ENCODE results near the gene PCDHA3. TPM values are rescaled to one million over a fixed set of nuclear protein-coding genes. Genes with fewer than 3 reads are reported as not detected.
"Not testable (repeated sequence)": the region's sequence is repeated elsewhere in the genome, so short reads cannot be mapped to it uniquely, and the experiment has no call there.

The PCDHA3 gene
- total and polyA plus RNA-seq, 2 donors = under 0.01 to 0.07 TPM

GRCh38 chr5:140791089-140791488 lies 9.8 kb upstream of the PCDHA3 start:
- H3K27me3 ChIP-seq (ENCODE audit: control insufficient read depth in 2 of 2, insufficient read depth in 1 of 2, low read length in 1 of 2) = peaks cover 0 to 18% of the 10 kb centered on the region in 2 donors
- no peak for DNase-seq (ENCODE audit: low read depth in 6 of 9, low spot score in 9 of 9)
- 44% methylated on average over 2 of the region's 2 CpGs for WGBS
- H3K27ac ChIP-seq (ENCODE audit: low read depth in 1 of 2, low read length in 1 of 2) = no peak overlapping the region
- H3K4me3 ChIP-seq (ENCODE audit: low read length in 2 of 2) = no peak overlapping the region
- H3K9me3 ChIP-seq (ENCODE audit: control insufficient read depth in 2 of 2, insufficient read depth in 1 of 2, low read length in 1 of 2) = peaks cover 11 to 30% of the 10 kb centered on the region in 2 donors
- no peaks in the 10 kb centered on the region for H3K36me3 ChIP-seq (ENCODE audit: control insufficient read depth in 2 of 2, insufficient read depth in 2 of 2, low read length in 1 of 2)
- H3K4me1 ChIP-seq (ENCODE audit: control insufficient read depth in 2 of 2, insufficient read depth in 2 of 2, low read length in 2 of 2) = no peaks in the 10 kb centered on the region

GRCh38 chr5:140794595-140795258 lies 6.1 kb upstream of the PCDHA3 start, which contains the start of gene PCDHA2:
TSS of gene PCDHA2 (plus strand) at chr5:140794852.
- H3K27me3 ChIP-seq (ENCODE audit: control insufficient read depth in 2 of 2, insufficient read depth in 1 of 2, low read length in 1 of 2) = peaks cover 0 to 6% of the 10 kb centered on the region in 2 donors
- peaks cover 8 to 19% of the 10 kb centered on the region in 2 donors for H3K9me3 ChIP-seq (ENCODE audit: control insufficient read depth in 2 of 2, insufficient read depth in 1 of 2, low read length in 1 of 2)

GRCh38 chr5:140795259-140795641 lies 5.6 kb upstream of the PCDHA3 start:
- DNase-seq (ENCODE audit: low read depth in 6 of 9, low spot score in 9 of 9) = no peak
- Histone ChIP-seq H3K36me3 (ENCODE audit: control insufficient read depth in 2 of 2, insufficient read depth in 2 of 2, low read length in 1 of 2) (no peaks in the 10 kb centered on the region), H3K27me3 (ENCODE audit: control insufficient read depth in 2 of 2, insufficient read depth in 1 of 2, low read length in 1 of 2) (peaks cover 0 to 6% of the 10 kb centered on the region in 2 donors), H3K9me3 (ENCODE audit: control insufficient read depth in 2 of 2, insufficient read depth in 1 of 2, low read length in 1 of 2) (peaks cover 8 to 19% of the 10 kb centered on the region in 2 donors), H3K27ac (ENCODE audit: low read depth in 1 of 2, low read length in 1 of 2) (no peak overlapping the region), H3K4me1 (ENCODE audit: control insufficient read depth in 2 of 2, insufficient read depth in 2 of 2, low read length in 2 of 2) (no peaks in the 10 kb centered on the region), H3K4me3 (ENCODE audit: low read length in 2 of 2) (no peak overlapping the region)
- WGBS = 31% methylated on average over 15 of the region's 15 CpGs

More at GRCh38 chr5:140794595-140795258, 6.1 kb upstream of the PCDHA3 start, which contains the start of gene PCDHA2:
- WGBS = 28% methylated on average over 27 of the region's 27 CpGs
- H3K4me3 ChIP-seq (ENCODE audit: low read length in 2 of 2) = no peak within 1 kb of the TSS
- no peaks in the 10 kb centered on the region for H3K4me1 ChIP-seq (ENCODE audit: control insufficient read depth in 2 of 2, insufficient read depth in 2 of 2, low read length in 2 of 2)
- H3K27ac ChIP-seq (ENCODE audit: low read depth in 1 of 2, low read length in 1 of 2) = no peak within 1 kb of the TSS
- no peak for DNase-seq (ENCODE audit: low read depth in 6 of 9, low spot score in 9 of 9)
- H3K36me3 ChIP-seq (ENCODE audit: control insufficient read depth in 2 of 2, insufficient read depth in 2 of 2, low read length in 1 of 2) = no peaks in the 10 kb centered on the region

GRCh38 chr5:140796072-140796717 lies 4.7 kb upstream of the PCDHA3 start:
- not testable (repeated sequence) for H3K4me3 ChIP-seq (ENCODE audit: low read length in 2 of 2); H3K27me3 ChIP-seq (ENCODE audit: control insufficient read depth in 2 of 2, insufficient read depth in 1 of 2, low read length in 1 of 2); DNase-seq (ENCODE audit: low read depth in 6 of 9, low spot score in 9 of 9); H3K4me1 ChIP-seq (ENCODE audit: control insufficient read depth in 2 of 2, insufficient read depth in 2 of 2, low read length in 2 of 2); H3K36me3 ChIP-seq (ENCODE audit: control insufficient read depth in 2 of 2, insufficient read depth in 2 of 2, low read length in 1 of 2); H3K27ac ChIP-seq (ENCODE audit: low read depth in 1 of 2, low read length in 1 of 2)
- 64% methylated on average over 72 of the region's 72 CpGs for WGBS
- H3K9me3 ChIP-seq (ENCODE audit: control insufficient read depth in 2 of 2, insufficient read depth in 1 of 2, low read length in 1 of 2) = peaks cover 8 to 21% of the 10 kb centered on the region in 2 donors

GRCh38 chr5:140796718-140797095 lies 4.2 kb upstream of the PCDHA3 start:
- no peak overlapping the region for H3K4me3 ChIP-seq (ENCODE audit: low read length in 2 of 2)
- peaks cover 8 to 24% of the 10 kb centered on the region in 2 donors for H3K9me3 ChIP-seq (ENCODE audit: control insufficient read depth in 2 of 2, insufficient read depth in 1 of 2, low read length in 1 of 2)
- 63% methylated on average over 39 of the region's 39 CpGs for WGBS
- H3K36me3 ChIP-seq (ENCODE audit: control insufficient read depth in 2 of 2, insufficient read depth in 2 of 2, low read length in 1 of 2) = no peaks in the 10 kb centered on the region
- H3K27me3 ChIP-seq (ENCODE audit: control insufficient read depth in 2 of 2, insufficient read depth in 1 of 2, low read length in 1 of 2) = peaks cover 0 to 6% of the 10 kb centered on the region in 2 donors
- no peak for DNase-seq (ENCODE audit: low read depth in 6 of 9, low spot score in 9 of 9)
- H3K27ac ChIP-seq (ENCODE audit: low read depth in 1 of 2, low read length in 1 of 2) = no peak overlapping the region
- no peaks in the 10 kb centered on the region for H3K4me1 ChIP-seq (ENCODE audit: control insufficient read depth in 2 of 2, insufficient read depth in 2 of 2, low read length in 2 of 2)

GRCh38 chr5:140801494-140801841 lies 611 bp downstream of the PCDHA3 start:
- WGBS = 22% methylated on average over 16 of the region's 16 CpGs
- Histone ChIP-seq H3K4me3 (ENCODE audit: low read length in 2 of 2) (no peak overlapping the region), H3K27ac (ENCODE audit: low read depth in 1 of 2, low read length in 1 of 2) (no peak overlapping the region), H3K36me3 (ENCODE audit: control insufficient read depth in 2 of 2, insufficient read depth in 2 of 2, low read length in 1 of 2) (no peaks in the 10 kb centered on the region), H3K9me3 (ENCODE audit: control insufficient read depth in 2 of 2, insufficient read depth in 1 of 2, low read length in 1 of 2) (peaks cover 8 to 25% of the 10 kb centered on the region in 2 donors), H3K4me1 (ENCODE audit: control insufficient read depth in 2 of 2, insufficient read depth in 2 of 2, low read length in 2 of 2) (no peaks in the 10 kb centered on the region), H3K27me3 (ENCODE audit: control insufficient read depth in 2 of 2, insufficient read depth in 1 of 2, low read length in 1 of 2) (peaks cover 0 to 9% of the 10 kb centered on the region in 2 donors)
- DNase-seq (ENCODE audit: low read depth in 6 of 9, low spot score in 9 of 9) = no peak

- 64% methylated on average over 45 of the region's 45 CpGs for WGBS
- H3K4me3 ChIP-seq (ENCODE audit: low read length in 2 of 2); H3K27me3 ChIP-seq (ENCODE audit: control insufficient read depth in 2 of 2, insufficient read depth in 1 of 2, low read length in 1 of 2); H3K27ac ChIP-seq (ENCODE audit: low read depth in 1 of 2, low read length in 1 of 2); H3K4me1 ChIP-seq (ENCODE audit: control insufficient read depth in 2 of 2, insufficient read depth in 2 of 2, low read length in 2 of 2); DNase-seq (ENCODE audit: low read depth in 6 of 9, low spot score in 9 of 9); H3K36me3 ChIP-seq (ENCODE audit: control insufficient read depth in 2 of 2, insufficient read depth in 2 of 2, low read length in 1 of 2): not testable (repeated sequence)
- peaks cover 5 to 22% of the 10 kb centered on the region in 2 donors for H3K9me3 ChIP-seq (ENCODE audit: control insufficient read depth in 2 of 2, insufficient read depth in 1 of 2, low read length in 1 of 2)
Measured at GRCh38 chr5:140802381-140802780, 1.5 kb downstream of the PCDHA3 start.

- H3K36me3 ChIP-seq (ENCODE audit: control insufficient read depth in 2 of 2, insufficient read depth in 2 of 2, low read length in 1 of 2) = no peaks in the 10 kb centered on the region
- WGBS = 58% methylated on average over 53 of the region's 53 CpGs
- no peak for DNase-seq (ENCODE audit: low read depth in 6 of 9, low spot score in 9 of 9)
- H3K4me1 ChIP-seq (ENCODE audit: control insufficient read depth in 2 of 2, insufficient read depth in 2 of 2, low read length in 2 of 2) = no peaks in the 10 kb centered on the region
- peaks cover 0 to 9% of the 10 kb centered on the region in 2 donors for H3K27me3 ChIP-seq (ENCODE audit: control insufficient read depth in 2 of 2, insufficient read depth in 1 of 2, low read length in 1 of 2)
- no peak overlapping the region for H3K27ac ChIP-seq (ENCODE audit: low read depth in 1 of 2, low read length in 1 of 2)
- no peak overlapping the region for H3K4me3 ChIP-seq (ENCODE audit: low read length in 2 of 2)
- peaks cover 5 to 26% of the 10 kb centered on the region in 2 donors for H3K9me3 ChIP-seq (ENCODE audit: control insufficient read depth in 2 of 2, insufficient read depth in 1 of 2, low read length in 1 of 2)
Measured at GRCh38 chr5:140802781-140803271, 2.0 kb downstream of the PCDHA3 start.
